Testis (tissue), 3 donors: ENCODE results near the gene NUDT12. TPM values are rescaled to one million over a fixed set of nuclear protein-coding genes. Genes with fewer than 3 reads are reported as not detected.

Experiments used
- DNase-seq: peaks from one replicate; pipeline ENCODE4 v3.0.0-alpha.2; 2019
- H3K27ac ChIP-seq, 2 donors: fragments of 200-600 bp; sonication (generic); one replicate each; pipeline ENCODE4 v1.5.1; 2019
- H3K27me3 ChIP-seq: fragments of 200-600 bp; sonication (generic); one replicate; pipeline ENCODE4 v1.5.1; 2019
- H3K36me3 ChIP-seq: fragments of 200-600 bp; sonication (generic); one replicate; pipeline ENCODE4 v1.5.1; 2017; ENCODE audit warnings: low read depth; ENCODE audit errors: missing control alignments
- H3K4me1 ChIP-seq: fragments of 200-600 bp; sonication (generic); one replicate; pipeline ENCODE4 v1.5.1; 2019
- H3K4me3 ChIP-seq, 2 donors: fragments of 200-600 bp; sonication (generic); one replicate each; pipeline ENCODE4 v1.5.1; 2017 to 2019
- H3K9me3 ChIP-seq: fragments of 200-600 bp; sonication (generic); one replicate; pipeline ENCODE4 v1.5.1; 2017
- POLR2A ChIP-seq: fragments of 450-650 bp; IDR thresholded peaks from one replicate; pipeline ENCODE4 v1.6.1; 2017; ENCODE audit warnings: antibody characterized with exemption, mild to moderate bottlenecking, moderate library complexity
- WGBS, 2 donors: methylation state at CpG; one replicate each; pipeline ENCODE4 v1.1.5; 2018; 5-methylcytosine and 5-hydroxymethylcytosine counted together
- intact Hi-C: fragments of 100-400 bp; cut with DNase I; formaldehyde crosslinking; loops from one replicate; pipeline ENCODE4 v1.15.1; 2023; ENCODE audit warnings: low total_unique reads
- polyA plus RNA-seq: library from polyadenylated mRNA; stranded (reverse); fragments of 350-450 nt; fragmentation: Illumina TruSeq; extraction: RNeasy Lipid Tissue Mini Kit (QIAGEN cat#74804); gene quantifications from one replicate; pipeline ENCODE4 v1.2.3, GENCODE V29; 2014; ENCODE audit warnings: low read depth, low replicate concordance; ENCODE audit not compliant: insufficient read depth
- total RNA-seq, 2 donors: library from RNA; depleted of rRNA; stranded (reverse); fragments of >200 nt; gene quantifications; one replicate each; pipeline ENCODE4 v1.2.3, GENCODE V29; 2016
- TF ChIP-seq, protein P1 (sequence below), 3 experiments: fragments of 450-650 bp in 2 of 3; fragments of 200-600 bp in 1 of 3; sonication (generic) in 1 of 3; IDR thresholded peaks; one replicate each; pipeline ENCODE4 v1.5.1; 2016 to 2019; ENCODE audit warnings: antibody characterized with exemption in 3 of 3, mild to moderate bottlenecking in 2 of 3, moderate library complexity in 1 of 3

NUDT12 gene
- total and polyA plus RNA-seq, 3 donors from 2014 or later: 6.3 to 13.5 (median 11.9) TPM

DNA sequence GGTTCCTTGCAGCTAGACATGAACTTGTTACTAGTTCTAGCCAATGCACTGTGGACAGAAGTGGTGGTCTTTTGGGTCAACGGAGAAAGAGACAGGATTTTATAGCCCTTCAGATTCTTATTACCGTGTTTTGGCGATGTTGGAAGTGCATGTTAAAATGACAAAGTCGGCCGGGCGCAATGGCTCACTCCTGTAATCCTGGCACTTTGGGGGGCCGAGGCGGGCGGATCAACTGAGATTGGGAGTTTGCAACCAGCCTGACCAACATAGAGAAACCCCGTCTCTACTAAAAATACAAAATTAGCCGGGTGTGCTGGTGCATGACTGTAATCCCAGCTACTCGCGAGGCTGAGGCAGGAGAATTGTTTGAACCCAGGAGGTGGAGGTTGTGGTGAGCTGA is 9.1 kb upstream of the NUDT12 start:
- intact Hi-C loops: no loop called here
- Histone ChIP-seq H3K4me3 (no peak overlapping the region), H3K27ac (no peak overlapping the region), H3K4me1 (no peaks in the 10 kb centered on the region), H3K9me3 (no peaks in the 10 kb centered on the region), H3K36me3 (no peaks in the 10 kb centered on the region), H3K27me3 (no peaks in the 10 kb centered on the region)
- DNase-seq: no peak
- TF ChIP-seq, protein P1, sequence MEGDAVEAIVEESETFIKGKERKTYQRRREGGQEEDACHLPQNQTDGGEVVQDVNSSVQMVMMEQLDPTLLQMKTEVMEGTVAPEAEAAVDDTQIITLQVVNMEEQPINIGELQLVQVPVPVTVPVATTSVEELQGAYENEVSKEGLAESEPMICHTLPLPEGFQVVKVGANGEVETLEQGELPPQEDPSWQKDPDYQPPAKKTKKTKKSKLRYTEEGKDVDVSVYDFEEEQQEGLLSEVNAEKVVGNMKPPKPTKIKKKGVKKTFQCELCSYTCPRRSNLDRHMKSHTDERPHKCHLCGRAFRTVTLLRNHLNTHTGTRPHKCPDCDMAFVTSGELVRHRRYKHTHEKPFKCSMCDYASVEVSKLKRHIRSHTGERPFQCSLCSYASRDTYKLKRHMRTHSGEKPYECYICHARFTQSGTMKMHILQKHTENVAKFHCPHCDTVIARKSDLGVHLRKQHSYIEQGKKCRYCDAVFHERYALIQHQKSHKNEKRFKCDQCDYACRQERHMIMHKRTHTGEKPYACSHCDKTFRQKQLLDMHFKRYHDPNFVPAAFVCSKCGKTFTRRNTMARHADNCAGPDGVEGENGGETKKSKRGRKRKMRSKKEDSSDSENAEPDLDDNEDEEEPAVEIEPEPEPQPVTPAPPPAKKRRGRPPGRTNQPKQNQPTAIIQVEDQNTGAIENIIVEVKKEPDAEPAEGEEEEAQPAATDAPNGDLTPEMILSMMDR (IDR thresholded peaks at IDR 0.05): no peak
- TF ChIP-seq POLR2A: no peak
- WGBS, 2 donors: 90 to 97% methylated on average over 13 of the region's 13 CpGs

DNA sequence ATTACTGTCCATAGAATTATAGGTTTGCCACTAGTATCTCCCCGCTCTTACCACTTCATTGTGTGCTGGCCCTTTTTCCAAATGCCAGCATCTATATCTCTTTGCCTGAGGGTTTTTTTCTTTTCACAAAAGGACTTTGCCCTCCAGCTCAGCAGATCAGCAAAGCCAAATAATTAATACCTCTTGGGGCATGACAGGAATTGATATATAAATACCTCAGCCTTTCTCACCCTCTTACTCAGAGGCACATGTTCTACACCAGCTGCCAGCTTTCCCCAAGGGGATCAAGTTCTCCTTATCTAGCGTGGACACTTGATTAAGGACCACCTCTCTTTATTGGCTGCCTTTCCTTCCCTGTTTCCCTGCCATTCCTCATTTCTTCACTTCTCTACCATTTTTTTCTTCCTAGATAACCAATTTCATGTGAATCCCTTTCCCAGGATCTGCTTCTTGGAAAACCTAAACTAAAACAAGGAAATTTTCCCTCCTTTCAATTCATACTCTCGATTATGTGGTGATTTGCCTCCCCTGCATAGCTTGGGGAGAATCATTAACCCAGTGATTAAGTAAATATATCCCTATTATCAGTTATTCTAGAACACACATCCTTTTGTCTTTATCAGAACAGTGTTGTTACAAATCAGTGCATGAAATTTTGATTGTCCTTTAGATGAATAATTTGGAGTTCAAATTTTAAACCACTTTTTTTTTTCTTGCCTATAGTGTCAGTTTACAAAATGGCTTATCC is 6.9 kb upstream of the NUDT12 start:
- DNase-seq: no peak
- intact Hi-C loops: no loop called here
- Histone ChIP-seq H3K27me3 (no peaks in the 10 kb centered on the region), H3K9me3 (no peaks in the 10 kb centered on the region), H3K27ac (no peak overlapping the region), H3K36me3 (no peaks in the 10 kb centered on the region), H3K4me1 (no peaks in the 10 kb centered on the region), H3K4me3 (no peak overlapping the region)
- 66 to 75% methylated on average over 3 of the region's 3 CpGs for whole genome bisulfite sequencing, 2 donors
- TF ChIP-seq, protein P1 (IDR thresholded peaks at IDR 0.05): no peak
- no peak for TF ChIP-seq POLR2A

DNA sequence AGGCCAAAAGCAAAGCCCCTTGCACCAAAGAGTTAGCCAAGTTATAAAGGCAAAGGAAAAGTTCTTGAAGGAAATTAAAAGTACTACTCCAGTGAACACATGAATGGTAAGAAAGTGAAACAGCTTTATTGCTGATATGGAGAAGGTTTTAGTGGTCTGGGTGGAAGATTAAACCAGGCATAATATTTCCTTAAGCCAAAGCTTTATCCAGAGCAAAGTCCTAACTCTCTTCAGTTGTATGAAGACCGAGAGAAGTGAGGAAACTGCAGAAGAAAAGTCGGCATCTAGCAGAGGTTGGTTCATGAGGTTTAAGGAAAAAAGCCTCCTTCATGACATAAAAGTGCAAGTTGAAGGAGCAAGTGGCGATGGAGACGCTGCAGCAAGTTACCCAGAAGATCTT is 3.1 kb upstream of the NUDT12 start:
- no peaks in the 10 kb centered on the region for H3K9me3 ChIP-seq
- WGBS, 2 donors: 91 to 96% methylated on average over 4 of the region's 4 CpGs
- H3K4me1 ChIP-seq: peaks cover 7% of the 10 kb centered on the region
- no peak for DNase-seq
- no peaks in the 10 kb centered on the region for H3K36me3 ChIP-seq
- no peak overlapping the region for H3K27ac ChIP-seq
- H3K27me3 ChIP-seq: no peaks in the 10 kb centered on the region
- TF ChIP-seq, protein P1 (IDR thresholded peaks at IDR 0.05): no peak
- TF ChIP-seq POLR2A: no peak
- H3K4me3 ChIP-seq: no peak overlapping the region
- intact Hi-C loops: no loop called here

DNA sequence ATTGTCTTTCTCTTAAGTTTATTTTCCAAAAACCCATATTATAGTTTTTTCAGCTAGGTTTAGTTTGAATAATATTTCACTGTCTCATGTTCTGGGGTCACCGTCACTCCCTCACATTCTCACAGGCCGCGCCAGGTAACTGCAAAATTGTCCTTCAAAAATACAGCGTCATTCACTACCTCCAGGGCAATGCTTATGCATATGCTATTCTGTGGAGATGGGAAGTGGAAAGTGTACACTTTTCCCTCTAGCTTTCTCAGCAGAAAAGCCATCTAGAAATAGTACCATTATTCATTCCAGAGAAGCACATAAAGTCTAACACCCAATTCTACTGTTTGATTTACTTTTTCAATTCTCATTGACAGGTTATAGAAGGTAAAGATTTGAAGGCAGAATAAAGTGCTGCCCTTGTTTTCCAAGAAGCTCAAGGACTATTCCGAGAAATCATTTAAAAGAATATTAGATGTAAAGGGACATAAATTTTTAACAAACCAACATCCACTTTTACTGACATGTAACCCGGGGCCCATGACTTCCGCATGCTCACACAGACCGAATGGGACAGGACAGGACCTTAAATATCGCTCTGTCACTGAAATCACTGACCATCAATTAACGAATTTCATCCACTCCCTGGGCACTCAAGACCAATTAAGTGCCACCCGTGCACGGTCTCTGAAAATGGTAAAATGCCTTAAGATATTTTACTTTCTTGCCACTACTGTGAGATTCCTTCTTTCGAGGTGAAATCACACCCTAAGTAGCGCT is 720 bp downstream of the NUDT12 start:
- no peaks in the 10 kb centered on the region for H3K9me3 ChIP-seq
- peak; percentile 19 for DNase-seq
- H3K4me1 ChIP-seq: peaks cover 7% of the 10 kb centered on the region
- intact Hi-C loops: no loop called here
- TF ChIP-seq POLR2A: no peak
- TF ChIP-seq, protein P1 (IDR thresholded peaks at IDR 0.05): no peak
- peak overlapping the region; percentile 80 to 92 for H3K4me3 ChIP-seq
- WGBS, 2 donors: 8 to 20% methylated on average over 14 of the region's 14 CpGs
- peak overlapping the region; percentile 86 to 88 for H3K27ac ChIP-seq
- H3K36me3 ChIP-seq: no peaks in the 10 kb centered on the region
- H3K27me3 ChIP-seq: no peaks in the 10 kb centered on the region
